HG03064 (cell line): ENCODE results near the gene GYS1.

Experiments
- ATAC-seq: cut with Tn5 transposase; IDR thresholded peaks from one replicate; pipeline ENCODE4 v1.9.1; 2021; ENCODE audit warnings: low read depth; ENCODE audit not compliant: unreplicated experiment

Gene GYS1

GRCh38 chr19:48918801-48919247, 74.3 kb downstream of the GYS1 start:
- no peak for ATAC-seq
